IMR-90 (cell line): Measurements from ENCODE around the gene DUS2. TPM values are rescaled to one million over a fixed set of nuclear protein-coding genes. Genes with fewer than 3 reads are reported as not detected.

ENCODE experiments used
- ATAC-seq: fragments of 200-7000 bp; cut with Tn5 transposase; 2 replicates; pipeline ENCODE4 v1.9.1; 2020; ENCODE audit warnings: low read depth, mild to moderate bottlenecking, moderate library complexity
- BruUV-seq: library from RNA; stranded (reverse); fragments of 400-500 nt; replicated peaks from 2 replicates; lab custom pipeline; 2021; lab: Mats Ljungman, UMichigan
- CTCF ChIA-PET: fragments of 300-600 bp; formaldehyde crosslinking; extraction: SDS; loops from one replicate; lab custom pipeline; 2021; ENCODE audit warnings: antibody characterized with exemption; lab: Yijun Ruan, JAX
- POLR2A ChIA-PET: fragments of 300-600 bp; sonication (Branson Sonifier 250); formaldehyde crosslinking; loops from one replicate; lab custom pipeline; 2022; ENCODE audit warnings: antibody characterized with exemption; ENCODE audit not compliant: unreplicated experiment; lab: Charles Lee
- DNase-seq: peaks from one replicate; pipeline ENCODE4 v3.0.0; 2013
- H2AFZ ChIP-seq: replicated peaks from 2 replicates; pipeline ENCODE3; 2013; ENCODE audit warnings: low read length, mild to moderate bottlenecking; ENCODE audit not compliant: poor library complexity
- H2AK5ac ChIP-seq: 2 replicates; pipeline ENCODE4 v1.6.1; 2013; ENCODE audit warnings: low read depth, low read length, inconsistent platforms
- H2AK9ac ChIP-seq: replicated peaks from 2 replicates; pipeline ENCODE3; 2013; ENCODE audit warnings: mild to moderate bottlenecking, low read depth, low read length, moderate library complexity; ENCODE audit not compliant: poor library complexity
- H2BK120ac ChIP-seq: 2 replicates; pipeline ENCODE4 v1.6.1; 2013; ENCODE audit warnings: low read depth, low read length, inconsistent platforms
- H2BK15ac ChIP-seq: 3 replicates; pipeline ENCODE4 v1.6.1; 2013; ENCODE audit warnings: low read depth, low read length, inconsistent platforms
- H2BK20ac ChIP-seq: 2 replicates; pipeline ENCODE4 v1.6.1; 2013; ENCODE audit warnings: low read depth, mild to moderate bottlenecking, inconsistent platforms, low read length, moderate library complexity
- H2BK5ac ChIP-seq: 2 replicates; pipeline ENCODE4 v1.6.1; 2013; ENCODE audit warnings: mild to moderate bottlenecking, low read depth, low read length, inconsistent platforms; ENCODE audit not compliant: poor library complexity, severe bottlenecking
- H3K14ac ChIP-seq: replicated peaks from 2 replicates; pipeline ENCODE4 v1.6.1; 2013; ENCODE audit warnings: low read depth, low read length, inconsistent platforms
- H3K18ac ChIP-seq: 2 replicates; pipeline ENCODE4 v1.6.1; 2013; ENCODE audit warnings: low read depth, low read length, control low read depth
- H3K23ac ChIP-seq: 2 replicates; pipeline ENCODE4 v1.6.1; 2013; ENCODE audit warnings: low read depth, low read length, inconsistent platforms
- H3K27ac ChIP-seq: 2 replicates; pipeline ENCODE4 v1.5.1; 2013; ENCODE audit warnings: mild to moderate bottlenecking, control low read depth, low read length; ENCODE audit not compliant: insufficient read depth
- H3K27me3 ChIP-seq: 2 replicates; pipeline ENCODE4 v1.6.1; 2013; ENCODE audit warnings: low read length; ENCODE audit not compliant: control insufficient read depth, insufficient read depth
- H3K36me3 ChIP-seq: 2 replicates; pipeline ENCODE4 v1.6.1; 2013; ENCODE audit warnings: low read length, mixed read lengths; ENCODE audit not compliant: control insufficient read depth, insufficient read depth
- H3K4ac ChIP-seq: 2 replicates; pipeline ENCODE4 v1.6.1; 2013; ENCODE audit warnings: low read depth, low read length, inconsistent platforms
- H3K4me1 ChIP-seq: 2 replicates; pipeline ENCODE4 v1.6.1; 2013; ENCODE audit warnings: low read length, mixed read lengths; ENCODE audit not compliant: control insufficient read depth, insufficient read depth
- H3K4me2 ChIP-seq: 2 replicates; pipeline ENCODE4 v1.6.1; 2013; ENCODE audit warnings: low read depth, mild to moderate bottlenecking, control low read depth, low read length, moderate library complexity
- H3K4me3 ChIP-seq: 2 replicates; pipeline ENCODE4 v1.5.1; 2013; ENCODE audit warnings: low read depth, mild to moderate bottlenecking, control low read depth, low read length, moderate library complexity; ENCODE audit not compliant: insufficient read depth
- H3K56ac ChIP-seq: 2 replicates; pipeline ENCODE4 v1.6.1; 2013; ENCODE audit warnings: low read length, inconsistent platforms; ENCODE audit not compliant: insufficient read depth; ENCODE audit errors: extremely low read depth
- H3K79me1 ChIP-seq, 2 experiments: 2 replicates each; pipeline ENCODE4 v1.6.1; 2013; ENCODE audit warnings: low read length in 2 of 2, inconsistent platforms in 1 of 2, low read depth in 1 of 2
- H3K9ac ChIP-seq: 2 replicates; pipeline ENCODE4 v1.6.1; 2013; ENCODE audit warnings: low read depth, low read length, control low read depth
- H3K9me1 ChIP-seq: 2 replicates; pipeline ENCODE4 v1.6.1; 2013; ENCODE audit warnings: low read length, inconsistent platforms; ENCODE audit not compliant: insufficient read depth
- H3K9me3 ChIP-seq: 2 replicates; pipeline ENCODE4 v1.6.1; 2013; ENCODE audit warnings: low read length; ENCODE audit not compliant: control insufficient read depth, insufficient read depth
- H4K20me1 ChIP-seq: 2 replicates; pipeline ENCODE4 v1.6.1; 2013; ENCODE audit warnings: low read length, inconsistent platforms; ENCODE audit not compliant: insufficient read depth
- H4K5ac ChIP-seq: 2 replicates; pipeline ENCODE4 v1.6.1; 2013; ENCODE audit warnings: mild to moderate bottlenecking, low read depth, low read length, control low read depth
- H4K8ac ChIP-seq, 2 experiments: 2 replicates each; pipeline ENCODE4 v1.6.1; 2013; ENCODE audit warnings: low read depth in 2 of 2, low read length in 2 of 2, control low read depth in 1 of 2, inconsistent platforms in 1 of 2
- H4K91ac ChIP-seq: 2 replicates; pipeline ENCODE4 v1.6.1; 2013; ENCODE audit warnings: low read depth, low read length, inconsistent platforms; ENCODE audit not compliant: insufficient read depth
- BHLHE40 ChIP-seq: fragments of 150-350 bp; IDR thresholded peaks from 2 replicates; pipeline ENCODE4 v1.6.1; 2016; ENCODE audit warnings: mild to moderate bottlenecking, low read depth, low read length
- CHD1 ChIP-seq: IDR thresholded peaks from 2 replicates; pipeline ENCODE4 v1.6.1; 2012; ENCODE audit warnings: low read depth, low read length, improper control_type of control experiment
- FOS ChIP-seq: fragments of 150-350 bp; IDR thresholded peaks from 2 replicates; pipeline ENCODE4 v1.6.1; 2016; ENCODE audit warnings: low read depth, low read length
- MAFK ChIP-seq: IDR thresholded peaks from 2 replicates; pipeline ENCODE4 v1.6.1; 2012; ENCODE audit warnings: low read depth, low read length, improper control_type of control experiment
- MAZ ChIP-seq: IDR thresholded peaks from 2 replicates; pipeline ENCODE4 v1.6.1; 2012; ENCODE audit warnings: low read depth, mild to moderate bottlenecking, low read length, improper control_type of control experiment, moderate library complexity, borderline replicate concordance
- MXI1 ChIP-seq: IDR thresholded peaks from 2 replicates; pipeline ENCODE4 v1.6.1; 2012; ENCODE audit warnings: low read depth, mild to moderate bottlenecking, low read length, moderate library complexity, borderline replicate concordance
- NFE2L2 ChIP-seq: fragments of 150-350 bp; IDR thresholded peaks from 2 replicates; pipeline ENCODE4 v1.6.1; 2016; ENCODE audit warnings: low read depth, mild to moderate bottlenecking, low read length
- POLR2A ChIP-seq: IDR thresholded peaks from 2 replicates; pipeline ENCODE4 v1.6.1; 2012; ENCODE audit warnings: mild to moderate bottlenecking, low read depth, low read length
- RAD21 ChIP-seq: IDR thresholded peaks from 2 replicates; pipeline ENCODE4 v1.6.1; 2012; ENCODE audit warnings: low read length, improper control_type of control experiment
- RCOR1 ChIP-seq: IDR thresholded peaks from 2 replicates; pipeline ENCODE4 v1.6.1; 2012; ENCODE audit warnings: mild to moderate bottlenecking, low read length, improper control_type of control experiment; ENCODE audit not compliant: insufficient replicate concordance
- RFX5 ChIP-seq: IDR thresholded peaks from 2 replicates; pipeline ENCODE4 v1.8.0; 2012; ENCODE audit warnings: low read depth, mild to moderate bottlenecking, low read length, moderate library complexity
- SMC3 ChIP-seq: fragments of 150-350 bp; IDR thresholded peaks from 2 replicates; pipeline ENCODE4 v1.6.1; 2016; ENCODE audit warnings: low read depth, mild to moderate bottlenecking, antibody characterized with exemption, low read length, moderate library complexity
- WGBS, 2 experiments: methylation state at CpG; one replicate each; pipeline versions ENCODE4 v1.1.5 to v1.1.7; 2013; ENCODE audit warnings: missing lambda C conversion rate in 2 of 2; ENCODE audit not compliant: insufficient read length in 1 of 2; ENCODE audit errors: extremely low coverage in 2 of 2; 5-methylcytosine and 5-hydroxymethylcytosine counted together
- dilution Hi-C: fragments of 300-500 bp; cut with HindIII; formaldehyde crosslinking; loops from one replicate; pipeline ENCODE4 v1.14.3; 2018; ENCODE audit warnings: low sequenced_read_pairs; ENCODE audit not compliant: unreplicated experiment
- in situ Hi-C: fragments of 300-500 bp; cut with MboI; formaldehyde crosslinking; loops from 3 replicates; pipeline ENCODE4 v1.14.3; 2019; ENCODE audit warnings: low sequenced_read_pairs, inconsistent platforms, mixed read lengths
- intact Hi-C: fragments of 100-400 bp; cut with micrococcal nuclease; formaldehyde crosslinking; loops from 2 replicates; pipeline ENCODE4 v1.10.0; 2022
- polyA plus RNA-seq, 3 experiments: library from polyadenylated mRNA; depleted of rRNA; stranded (reverse); fragments of >200 nt; gene quantifications; 2 replicates each; pipeline ENCODE4 v1.2.3, GENCODE V29; 2012; ENCODE audit warnings: low replicate concordance in 1 of 3
- total RNA-seq: library from RNA; depleted of rRNA; stranded (reverse); fragments of >200 nt; gene quantifications from 2 replicates; pipeline ENCODE4 v1.2.3, GENCODE V29; 2012
- TF ChIP-seq, protein P1 (sequence below): fragments of 150-350 bp; IDR thresholded peaks from 2 replicates; pipeline ENCODE4 v1.6.1; 2017; ENCODE audit warnings: mild to moderate bottlenecking, antibody characterized with exemption, low read length, low read depth
- TF ChIP-seq, protein P2 (sequence below): conservative IDR thresholded peaks from 2 replicates; pipeline ENCODE4 v1.5.1; 2012; ENCODE audit warnings: mild to moderate bottlenecking, low read depth, low read length, improper control_type of control experiment
- TF ChIP-seq, protein P3 (sequence below): fragments of 150-350 bp; IDR thresholded peaks from 2 replicates; pipeline ENCODE4 v1.6.1; 2016; ENCODE audit warnings: low read depth, mild to moderate bottlenecking, low read length, moderate library complexity, borderline replicate concordance

Gene DUS2
- total and polyA plus RNA-seq, 2 of the 4 experiments (the other 2 are of a cell fraction): 15.8 to 30.5 TPM

DNA sequence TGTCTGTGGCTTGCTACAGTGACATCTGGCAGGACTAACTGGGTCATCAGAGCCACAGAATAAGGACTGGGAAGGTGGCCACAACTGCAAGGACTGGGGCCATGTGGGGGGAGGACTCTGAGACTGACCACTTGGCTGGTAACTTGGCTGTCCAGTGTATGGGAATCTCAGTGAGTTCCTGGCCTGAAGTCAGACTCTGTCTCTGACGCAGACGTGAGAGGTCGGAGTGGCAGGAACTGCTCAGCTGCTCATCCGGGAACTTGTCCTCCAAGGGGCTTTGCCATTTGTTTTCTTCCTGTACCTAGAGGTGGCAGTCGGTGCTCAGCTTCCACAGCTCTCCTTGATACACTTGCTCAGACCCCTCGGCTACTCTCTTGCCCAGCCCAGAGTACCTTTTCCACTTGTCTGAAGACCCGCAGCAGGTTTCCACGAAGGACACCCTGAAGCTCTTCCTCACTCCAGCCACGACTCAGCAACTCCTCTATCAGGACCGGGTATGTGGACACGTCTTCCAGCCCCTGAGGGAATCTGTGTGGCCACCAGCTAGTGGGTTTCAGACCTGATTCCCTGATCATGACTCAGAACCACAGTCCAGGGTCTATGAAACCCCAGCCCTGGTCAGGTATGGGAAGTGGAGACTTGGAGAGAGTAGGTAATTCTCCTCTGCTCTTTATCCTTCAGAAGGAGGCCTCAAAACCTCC lies 35.5 kb upstream of the DUS2 start:
- no peak for DNase-seq
- dilution Hi-C loops: no loop called here
- WGBS, 2 experiments: 50% methylated on average over 2 of the region's 11 CpGs; no CpG with 5 or more reads in 1 of the 2 experiments
- Histone ChIP-seq H3K4ac (no peak overlapping the region), H4K91ac (no peak overlapping the region), H4K5ac (no peak overlapping the region), H2AFZ (peak overlapping the region; percentile 34), H3K27ac (no peak overlapping the region), H3K36me3 (no peaks in the 10 kb centered on the region), H2BK120ac (no peak overlapping the region), H3K23ac (no peak overlapping the region), H3K4me3 (no peak overlapping the region), H3K27me3 (peaks cover 5% of the 10 kb centered on the region; the same call in 1 of the 2 replicates), H3K4me2 (no peak overlapping the region), H2BK15ac (no peak overlapping the region), H4K8ac (no peak overlapping the region), H3K56ac (no peak overlapping the region), H2AK5ac (no peak overlapping the region), H4K20me1 (no peaks in the 10 kb centered on the region), H3K9me1 (no peaks in the 10 kb centered on the region), H3K18ac (no peak overlapping the region), H3K4me1 (peaks cover 1% of the 10 kb centered on the region; the same call in 1 of the 2 replicates), H2BK5ac (no peak overlapping the region), H3K79me1 (no peaks in the 10 kb centered on the region), H3K14ac (no peak overlapping the region), H2BK20ac (no peak overlapping the region), H3K9ac (no peak overlapping the region), H2AK9ac (peak overlapping the region; percentile 25), H3K9me3 (no peaks in the 10 kb centered on the region)
- intact Hi-C loops: no loop called here
- no TSS peak for BruUV-seq
- ATAC-seq: no peak
- CTCF ChIA-PET: interaction anchor here (0.6 kb wide), 1 partner anchor 258 kb away, joined by 4 read pairs; the partner anchor contains the start of gene PLA2G15
- POLR2A ChIA-PET: interaction anchor here (0.6 kb wide), 1 partner anchor 104 kb away, joined by 3 read pairs; no protein-coding TSS in a partner anchor
- in situ Hi-C loops: loop anchor here (10.0 kb wide), 1 partner anchor 237 kb away; no protein-coding TSS in a partner anchor
- TF ChIP-seq RCOR1 (no peak), SMC3 (no peak), MAZ (no peak), RAD21 (no peak), MAFK (no peak), FOS (no peak), RFX5 (no peak), BHLHE40 (no peak), MXI1 (no peak), CHD1 (no peak), POLR2A (no peak), NFE2L2 (no peak)
- TF ChIP-seq, protein P1, sequence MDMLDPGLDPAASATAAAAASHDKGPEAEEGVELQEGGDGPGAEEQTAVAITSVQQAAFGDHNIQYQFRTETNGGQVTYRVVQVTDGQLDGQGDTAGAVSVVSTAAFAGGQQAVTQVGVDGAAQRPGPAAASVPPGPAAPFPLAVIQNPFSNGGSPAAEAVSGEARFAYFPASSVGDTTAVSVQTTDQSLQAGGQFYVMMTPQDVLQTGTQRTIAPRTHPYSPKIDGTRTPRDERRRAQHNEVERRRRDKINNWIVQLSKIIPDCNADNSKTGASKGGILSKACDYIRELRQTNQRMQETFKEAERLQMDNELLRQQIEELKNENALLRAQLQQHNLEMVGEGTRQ: no peak
- TF ChIP-seq, protein P2, sequence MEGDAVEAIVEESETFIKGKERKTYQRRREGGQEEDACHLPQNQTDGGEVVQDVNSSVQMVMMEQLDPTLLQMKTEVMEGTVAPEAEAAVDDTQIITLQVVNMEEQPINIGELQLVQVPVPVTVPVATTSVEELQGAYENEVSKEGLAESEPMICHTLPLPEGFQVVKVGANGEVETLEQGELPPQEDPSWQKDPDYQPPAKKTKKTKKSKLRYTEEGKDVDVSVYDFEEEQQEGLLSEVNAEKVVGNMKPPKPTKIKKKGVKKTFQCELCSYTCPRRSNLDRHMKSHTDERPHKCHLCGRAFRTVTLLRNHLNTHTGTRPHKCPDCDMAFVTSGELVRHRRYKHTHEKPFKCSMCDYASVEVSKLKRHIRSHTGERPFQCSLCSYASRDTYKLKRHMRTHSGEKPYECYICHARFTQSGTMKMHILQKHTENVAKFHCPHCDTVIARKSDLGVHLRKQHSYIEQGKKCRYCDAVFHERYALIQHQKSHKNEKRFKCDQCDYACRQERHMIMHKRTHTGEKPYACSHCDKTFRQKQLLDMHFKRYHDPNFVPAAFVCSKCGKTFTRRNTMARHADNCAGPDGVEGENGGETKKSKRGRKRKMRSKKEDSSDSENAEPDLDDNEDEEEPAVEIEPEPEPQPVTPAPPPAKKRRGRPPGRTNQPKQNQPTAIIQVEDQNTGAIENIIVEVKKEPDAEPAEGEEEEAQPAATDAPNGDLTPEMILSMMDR: no peak
- TF ChIP-seq, protein P3, sequence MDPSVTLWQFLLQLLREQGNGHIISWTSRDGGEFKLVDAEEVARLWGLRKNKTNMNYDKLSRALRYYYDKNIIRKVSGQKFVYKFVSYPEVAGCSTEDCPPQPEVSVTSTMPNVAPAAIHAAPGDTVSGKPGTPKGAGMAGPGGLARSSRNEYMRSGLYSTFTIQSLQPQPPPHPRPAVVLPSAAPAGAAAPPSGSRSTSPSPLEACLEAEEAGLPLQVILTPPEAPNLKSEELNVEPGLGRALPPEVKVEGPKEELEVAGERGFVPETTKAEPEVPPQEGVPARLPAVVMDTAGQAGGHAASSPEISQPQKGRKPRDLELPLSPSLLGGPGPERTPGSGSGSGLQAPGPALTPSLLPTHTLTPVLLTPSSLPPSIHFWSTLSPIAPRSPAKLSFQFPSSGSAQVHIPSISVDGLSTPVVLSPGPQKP: no peak
